Fibroblast of pulmonary artery (primary cell): ENCODE results near the gene CEP192.
A peak's percentile ranks its signal among the peaks of the same experiment; 100 is the strongest.

ENCODE experiments used
- DNase-seq: peaks from one replicate; pipeline ENCODE4 v3.0.0-alpha.2; 2010; ENCODE audit warnings: low read depth
- H3K4me3 ChIP-seq: replicated peaks from 2 replicates; pipeline ENCODE4 v1.5.1; 2011; ENCODE audit warnings: low read depth, mild to moderate bottlenecking, control low read depth, low read length, moderate library complexity
- TF ChIP-seq, protein P1 (sequence below): IDR thresholded peaks from 2 replicates; pipeline ENCODE4 v1.5.1; 2011; ENCODE audit warnings: mild to moderate bottlenecking, control low read depth, low read length, inconsistent platforms; ENCODE audit errors: missing control alignments

CEP192 gene

GRCh38 chr18:13017247-13017875, 26.2 kb downstream of the CEP192 start:
- TF ChIP-seq, protein P1, sequence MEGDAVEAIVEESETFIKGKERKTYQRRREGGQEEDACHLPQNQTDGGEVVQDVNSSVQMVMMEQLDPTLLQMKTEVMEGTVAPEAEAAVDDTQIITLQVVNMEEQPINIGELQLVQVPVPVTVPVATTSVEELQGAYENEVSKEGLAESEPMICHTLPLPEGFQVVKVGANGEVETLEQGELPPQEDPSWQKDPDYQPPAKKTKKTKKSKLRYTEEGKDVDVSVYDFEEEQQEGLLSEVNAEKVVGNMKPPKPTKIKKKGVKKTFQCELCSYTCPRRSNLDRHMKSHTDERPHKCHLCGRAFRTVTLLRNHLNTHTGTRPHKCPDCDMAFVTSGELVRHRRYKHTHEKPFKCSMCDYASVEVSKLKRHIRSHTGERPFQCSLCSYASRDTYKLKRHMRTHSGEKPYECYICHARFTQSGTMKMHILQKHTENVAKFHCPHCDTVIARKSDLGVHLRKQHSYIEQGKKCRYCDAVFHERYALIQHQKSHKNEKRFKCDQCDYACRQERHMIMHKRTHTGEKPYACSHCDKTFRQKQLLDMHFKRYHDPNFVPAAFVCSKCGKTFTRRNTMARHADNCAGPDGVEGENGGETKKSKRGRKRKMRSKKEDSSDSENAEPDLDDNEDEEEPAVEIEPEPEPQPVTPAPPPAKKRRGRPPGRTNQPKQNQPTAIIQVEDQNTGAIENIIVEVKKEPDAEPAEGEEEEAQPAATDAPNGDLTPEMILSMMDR: no peak
- no peak for DNase-seq
- H3K4me3 ChIP-seq: no peak overlapping the region

GRCh38 chr18:13018374-13018773, 27.2 kb downstream of the CEP192 start:
- no peak for DNase-seq
- TF ChIP-seq, protein P1: no peak
- no peak overlapping the region for H3K4me3 ChIP-seq

DNA sequence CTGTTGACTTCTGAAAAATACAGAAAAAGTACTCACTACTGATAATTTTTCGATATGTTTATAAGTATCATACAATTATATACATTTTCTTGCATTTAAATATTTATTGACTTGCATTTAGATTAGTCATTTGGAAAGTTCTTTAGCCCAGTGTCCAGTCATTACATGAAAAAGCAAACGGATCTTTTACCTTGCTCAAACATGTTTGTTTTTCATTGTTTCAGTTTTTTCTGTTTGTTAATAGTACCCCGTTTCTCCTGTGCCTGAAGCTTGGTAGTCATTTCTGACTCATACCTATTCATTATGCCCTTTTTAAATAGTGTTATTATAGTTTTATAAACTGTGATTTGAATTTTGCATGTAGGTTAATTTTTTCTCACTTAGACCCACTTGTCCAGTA, 28.1 kb downstream of the CEP192 start:
- TF ChIP-seq, protein P1: no peak
- DNase-seq: peak; percentile 14
- H3K4me3 ChIP-seq: no peak overlapping the region

- TF ChIP-seq, protein P1: no peak
- DNase-seq: no peak
- H3K4me3 ChIP-seq: no peak overlapping the region
Measured at GRCh38 chr18:13022644-13023043, 31.5 kb downstream of the CEP192 start.

GRCh38 chr18:13025233-13025632, 34.1 kb downstream of the CEP192 start:
- H3K4me3 ChIP-seq: no peak overlapping the region

GRCh38 chr18:13026583-13027270, 35.6 kb downstream of the CEP192 start:
- TF ChIP-seq, protein P1: no peak
- peak; percentile 11 for DNase-seq
- H3K4me3 ChIP-seq: no peak overlapping the region

More at GRCh38 chr18:13025233-13025632, 34.1 kb downstream of the CEP192 start:
- TF ChIP-seq, protein P1: no peak
- no peak for DNase-seq

GRCh38 chr18:13028869-13029268, 37.7 kb downstream of the CEP192 start:
- TF ChIP-seq, protein P1: no peak
- DNase-seq: no peak
- no peak overlapping the region for H3K4me3 ChIP-seq
